ENCODE results near the gene KRT13.

GRCh38 chr17:41536741-41537613 lies 31.6 kb upstream of the KRT13 start:
- no peak for TF ChIP-seq ZNF671 (CRISPR knock-in tag; IDR thresholded peaks at IDR 0.05)
- no peak for TF ChIP-seq MXD4 (CRISPR knock-in tag; IDR thresholded peaks at IDR 0.05; ENCODE audit: borderline replicate concordance)
- TF ChIP-seq EMX1 (CRISPR knock-in tag; IDR thresholded peaks at IDR 0.05) = no peak
- TF ChIP-seq ZNF416 (CRISPR knock-in tag; IDR thresholded peaks at IDR 0.05) = no peak
- no peak for TF ChIP-seq USF1 (CRISPR knock-in tag; IDR thresholded peaks at IDR 0.05)
